ENCODE measurements around the gene TTC33. TPM values are rescaled to one million over a fixed set of nuclear protein-coding genes. Genes with fewer than 3 reads are reported as not detected.
"Not testable (repeated sequence)": the region's sequence is repeated elsewhere in the genome, so short reads cannot be mapped to it uniquely, and the experiment has no call there.

The TTC33 gene
- total RNA-seq, 2 donors from 2014 or later = 13.5 to 19.3 TPM

DNA sequence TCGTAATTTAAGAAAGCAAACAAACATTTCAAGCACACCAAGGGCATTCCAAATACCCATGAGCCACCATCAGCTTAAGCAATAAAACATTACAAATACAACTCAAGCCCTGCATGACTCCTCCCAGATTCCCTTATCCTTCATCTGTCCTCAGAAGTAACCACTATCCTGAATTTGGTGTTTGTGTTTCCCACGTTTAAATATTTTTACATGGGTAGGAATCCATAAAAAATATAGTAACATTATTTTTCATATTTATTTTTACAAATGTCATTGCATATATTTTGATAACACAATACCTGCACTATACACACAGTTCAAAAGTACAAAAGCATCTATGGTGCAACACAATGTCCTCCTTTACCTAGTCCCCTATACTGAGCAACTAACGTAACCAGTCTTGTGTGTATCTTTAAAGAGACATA lies 36.0 kb upstream of the TTC33 start:
- DNase-seq = no peak
- WGBS, 2 experiments (ENCODE audit: insufficient coverage in 1 of 2, insufficient read length in 1 of 2) = 82 to 100% methylated on average over 1 to 3 of the region's 3 CpGs
- TF ChIP-seq, protein P1, sequence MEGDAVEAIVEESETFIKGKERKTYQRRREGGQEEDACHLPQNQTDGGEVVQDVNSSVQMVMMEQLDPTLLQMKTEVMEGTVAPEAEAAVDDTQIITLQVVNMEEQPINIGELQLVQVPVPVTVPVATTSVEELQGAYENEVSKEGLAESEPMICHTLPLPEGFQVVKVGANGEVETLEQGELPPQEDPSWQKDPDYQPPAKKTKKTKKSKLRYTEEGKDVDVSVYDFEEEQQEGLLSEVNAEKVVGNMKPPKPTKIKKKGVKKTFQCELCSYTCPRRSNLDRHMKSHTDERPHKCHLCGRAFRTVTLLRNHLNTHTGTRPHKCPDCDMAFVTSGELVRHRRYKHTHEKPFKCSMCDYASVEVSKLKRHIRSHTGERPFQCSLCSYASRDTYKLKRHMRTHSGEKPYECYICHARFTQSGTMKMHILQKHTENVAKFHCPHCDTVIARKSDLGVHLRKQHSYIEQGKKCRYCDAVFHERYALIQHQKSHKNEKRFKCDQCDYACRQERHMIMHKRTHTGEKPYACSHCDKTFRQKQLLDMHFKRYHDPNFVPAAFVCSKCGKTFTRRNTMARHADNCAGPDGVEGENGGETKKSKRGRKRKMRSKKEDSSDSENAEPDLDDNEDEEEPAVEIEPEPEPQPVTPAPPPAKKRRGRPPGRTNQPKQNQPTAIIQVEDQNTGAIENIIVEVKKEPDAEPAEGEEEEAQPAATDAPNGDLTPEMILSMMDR (conservative IDR thresholded peaks at IDR 0.05) = no peak
- Histone ChIP-seq H3K9me3 (ENCODE audit: control insufficient read depth, low read length) (peaks cover 14% of the 10 kb centered on the region), H3K4me3 (ENCODE audit: low read length) (no peak overlapping the region), H3K27me3 (ENCODE audit: control insufficient read depth, insufficient read depth, low read length, poor library complexity, severe bottlenecking) (no peaks in the 10 kb centered on the region), H3K27ac (ENCODE audit: low read depth, low read length) (no peak overlapping the region), H3K9ac (ENCODE audit: extremely low read depth, low read length, poor library complexity, severe bottlenecking) (no peak overlapping the region), H3K36me3 (ENCODE audit: control insufficient read depth, insufficient read depth, low read length) (peaks cover 13% of the 10 kb centered on the region), H3K4me1 (ENCODE audit: control insufficient read depth, insufficient read depth, low read length) (no peaks in the 10 kb centered on the region)
- no peaks in the 10 kb centered on the region for H3K27me3 Mint-ChIP-seq (ENCODE audit: insufficient read depth)
- peaks cover 7% of the 10 kb centered on the region for H3K4me1 Mint-ChIP-seq
- H3K27ac Mint-ChIP-seq = no peak overlapping the region
- H3K4me3 Mint-ChIP-seq = no peak overlapping the region
- peaks cover 11% of the 10 kb centered on the region for H3K9me3 Mint-ChIP-seq
- H3K36me3 Mint-ChIP-seq (ENCODE audit: low read depth) = peaks cover 40% of the 10 kb centered on the region

DNA sequence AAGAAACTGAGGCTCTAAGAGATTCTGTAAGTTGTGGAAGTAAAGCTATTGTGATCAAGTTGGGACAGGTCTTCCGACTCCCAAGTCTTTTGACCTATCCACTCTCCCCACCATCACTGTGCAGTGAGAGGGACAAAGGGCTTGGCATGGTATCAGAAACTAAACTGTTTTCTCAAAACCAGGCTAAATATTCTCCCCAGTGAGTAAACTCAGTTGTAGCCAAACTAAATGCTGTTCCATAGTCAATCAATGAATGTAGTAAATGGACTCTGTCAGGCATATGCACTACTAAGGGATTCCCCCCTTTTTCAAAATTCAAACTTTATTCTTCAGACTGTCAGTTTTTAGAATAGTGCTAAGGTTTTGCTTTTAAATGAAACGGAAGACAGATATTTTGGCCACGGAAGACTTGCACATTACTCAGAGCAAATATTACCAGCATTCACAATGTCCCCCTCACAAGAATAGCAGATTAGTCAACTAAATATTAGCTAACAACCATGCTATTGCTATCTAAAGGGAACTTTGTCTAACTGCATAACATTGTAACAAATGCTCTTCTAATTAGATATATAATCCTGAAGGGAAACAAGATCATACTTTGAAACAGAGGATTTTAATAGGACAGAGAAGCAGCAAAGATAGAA lies 35.3 kb upstream of the TTC33 start:
- Mint-ChIP-seq H3K27me3 (ENCODE audit: insufficient read depth) (no peaks in the 10 kb centered on the region), H3K9me3 (peaks cover 11% of the 10 kb centered on the region), H3K36me3 (ENCODE audit: low read depth) (peaks cover 43% of the 10 kb centered on the region), H3K27ac (no peak overlapping the region), H3K4me3 (no peak overlapping the region), H3K4me1 (peaks cover 7% of the 10 kb centered on the region)
- Histone ChIP-seq H3K36me3 (ENCODE audit: control insufficient read depth, insufficient read depth, low read length) (peaks cover 13% of the 10 kb centered on the region), H3K27ac (ENCODE audit: low read depth, low read length) (no peak overlapping the region), H3K4me1 (ENCODE audit: control insufficient read depth, insufficient read depth, low read length) (no peaks in the 10 kb centered on the region), H3K4me3 (ENCODE audit: low read length) (no peak overlapping the region), H3K9me3 (ENCODE audit: control insufficient read depth, low read length) (peaks cover 15% of the 10 kb centered on the region), H3K9ac (ENCODE audit: extremely low read depth, low read length, poor library complexity, severe bottlenecking) (no peak overlapping the region), H3K27me3 (ENCODE audit: control insufficient read depth, insufficient read depth, low read length, poor library complexity, severe bottlenecking) (no peaks in the 10 kb centered on the region)
- TF ChIP-seq, protein P1 (conservative IDR thresholded peaks at IDR 0.05) = no peak
- DNase-seq = no peak
- WGBS, 2 experiments (ENCODE audit: insufficient coverage in 1 of 2, insufficient read length in 1 of 2) = 92% methylated on average over 3 of the region's 3 CpGs; no CpG with 5 or more reads in 1 of the 2 experiments

DNA sequence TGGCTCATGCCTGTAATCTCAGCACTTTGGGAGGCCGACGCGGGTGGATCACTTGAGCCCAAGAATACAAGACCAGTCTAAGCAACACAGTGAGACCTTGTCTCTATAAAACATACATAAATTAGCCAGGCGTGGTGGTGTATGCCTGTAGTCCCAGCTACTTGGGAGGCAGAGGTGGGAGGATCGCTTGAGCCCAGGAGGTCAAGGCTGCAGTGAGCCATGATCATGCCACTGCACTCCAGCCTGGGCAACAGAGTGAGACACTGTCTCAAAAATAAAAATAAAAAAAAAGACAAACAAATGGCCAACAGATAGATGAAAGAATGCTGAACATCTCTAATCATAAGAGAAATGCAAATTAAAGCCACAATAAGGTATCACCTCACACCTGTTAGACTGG lies 33.2 kb upstream of the TTC33 start:
- not testable (repeated sequence) for H3K27me3 ChIP-seq (ENCODE audit: control insufficient read depth, insufficient read depth, low read length, poor library complexity, severe bottlenecking); H3K27me3 Mint-ChIP-seq (ENCODE audit: insufficient read depth); DNase-seq

More for the DNA sequence above, 33.2 kb upstream of the TTC33 start:
- WGBS, 2 experiments (ENCODE audit: insufficient coverage in 1 of 2, insufficient read length in 1 of 2) = 94 to 100% methylated on average over 3 to 5 of the region's 5 CpGs
- not testable (repeated sequence) for H3K4me1 ChIP-seq (ENCODE audit: control insufficient read depth, insufficient read depth, low read length); H3K27ac ChIP-seq (ENCODE audit: low read depth, low read length); H3K4me3 Mint-ChIP-seq; H3K36me3 ChIP-seq (ENCODE audit: control insufficient read depth, insufficient read depth, low read length); H3K9ac ChIP-seq (ENCODE audit: extremely low read depth, low read length, poor library complexity, severe bottlenecking); H3K4me3 ChIP-seq (ENCODE audit: low read length)
- peaks cover 11% of the 10 kb centered on the region for H3K9me3 Mint-ChIP-seq
- H3K9me3 ChIP-seq (ENCODE audit: control insufficient read depth, low read length) = peaks cover 15% of the 10 kb centered on the region
- H3K27ac Mint-ChIP-seq = peak overlapping the region; percentile 18
- H3K4me1 Mint-ChIP-seq = peaks cover 14% of the 10 kb centered on the region
- H3K36me3 Mint-ChIP-seq (ENCODE audit: low read depth) = peaks cover 29% of the 10 kb centered on the region

All from endodermal cell (in vitro differentiated cells).